Right lobe of liver (tissue), 6 donors: Measurements from ENCODE around the gene DVL2. TPM values are rescaled to one million over a fixed set of nuclear protein-coding genes. Genes with fewer than 3 reads are reported as not detected.

ENCODE experiments used
- ATAC-seq, 4 donors: fragments of 200-7000 bp; cut with Tn5 transposase; one replicate each; pipeline ENCODE4 v1.9.1; 2020; ENCODE audit warnings: mild to moderate bottlenecking in 4 of 4, moderate library complexity in 4 of 4
- DNase-seq, 3 donors: peaks; one replicate each; pipeline ENCODE4 v3.0.0-alpha.2; 2020
- H3K27ac ChIP-seq, 3 donors: fragments of 200-600 bp; one replicate each; pipeline ENCODE4 v1.8.0; 2022
- H3K27me3 ChIP-seq, 2 donors: fragments of 200-600 bp; one replicate each; pipeline ENCODE4 v1.8.0; 2022
- H3K36me3 ChIP-seq, 4 donors: fragments of 200-600 bp; sonication (generic) in 1 of 4; one replicate each; pipeline versions ENCODE4 v1.5.1 to v1.8.0; 2017 to 2022; ENCODE audit warnings: control low read depth in 1 of 4
- H3K4me1 ChIP-seq, 4 donors: fragments of 200-600 bp; sonication (generic) in 1 of 4; one replicate each; pipeline versions ENCODE4 v1.5.1 to v1.8.0; 2017 to 2022; ENCODE audit warnings: control low read depth in 1 of 4
- H3K4me3 ChIP-seq, 3 donors: fragments of 200-600 bp; one replicate each; pipeline ENCODE4 v1.8.0; 2022
- H3K9me3 ChIP-seq, 4 donors: fragments of 200-600 bp; sonication (generic) in 1 of 4; one replicate each; pipeline versions ENCODE4 v1.5.1 to v1.8.0; 2017 to 2022; ENCODE audit warnings: control low read depth in 1 of 4
- POLR2A ChIP-seq: fragments of 450-650 bp; IDR thresholded peaks from one replicate; pipeline ENCODE4 v1.6.1; 2017; ENCODE audit warnings: antibody characterized with exemption, mild to moderate bottlenecking
- WGBS: methylation state at CpG from one replicate; pipeline ENCODE4 v1.1.6; 2018; ENCODE audit warnings: low coverage, low lambda C conversion rate; ENCODE audit not compliant: insufficient coverage; ENCODE audit errors: missing lambda C conversion rate; 5-methylcytosine and 5-hydroxymethylcytosine counted together
- intact Hi-C, 2 donors: fragments of 100-400 bp; cut with DNase I; formaldehyde crosslinking; loops; one replicate each; pipeline versions ENCODE4 v1.11.2 to v1.14.1; 2022
- total RNA-seq, 6 experiments: library from RNA; depleted of rRNA in 2 of 6; stranded (reverse); fragments of >200 nt in 2 of 6; fragmentation: NEBNext Ultra II Directional in 3 of 6; extraction: Animal tissue kit (Norgen Biotek cat#: 25700) in 3 of 6; gene quantifications; one replicate each; pipeline versions ENCODE4 v1.1.0 to v1.2.4, GENCODE V29; 2016 to 2023
- TF ChIP-seq, protein P1 (sequence below), 4 donors: fragments of 200-600 bp in 3 of 4; fragments of 450-650 bp in 1 of 4; IDR thresholded peaks; one replicate each; pipeline versions ENCODE4 v1.5.1 to v1.8.0; 2016 to 2022; ENCODE audit warnings: antibody characterized with exemption in 4 of 4, mild to moderate bottlenecking in 2 of 4
- donor health status: DM: no; HTN: yes; CAD: no.
- donor health status: DM: no; HTN: no; CAD: no.
- donor health status: DM: no; HTN: no; CAD: no.
- donor health status: DM: no; HTN: yes; CAD: no.
- donor health status: DM: no; HTN: yes; CAD: no.

The DVL2 gene
- total RNA-seq, 6 experiments from 2014 or later = 9.6 to 13.5 (median 12.8) TPM

DNA sequence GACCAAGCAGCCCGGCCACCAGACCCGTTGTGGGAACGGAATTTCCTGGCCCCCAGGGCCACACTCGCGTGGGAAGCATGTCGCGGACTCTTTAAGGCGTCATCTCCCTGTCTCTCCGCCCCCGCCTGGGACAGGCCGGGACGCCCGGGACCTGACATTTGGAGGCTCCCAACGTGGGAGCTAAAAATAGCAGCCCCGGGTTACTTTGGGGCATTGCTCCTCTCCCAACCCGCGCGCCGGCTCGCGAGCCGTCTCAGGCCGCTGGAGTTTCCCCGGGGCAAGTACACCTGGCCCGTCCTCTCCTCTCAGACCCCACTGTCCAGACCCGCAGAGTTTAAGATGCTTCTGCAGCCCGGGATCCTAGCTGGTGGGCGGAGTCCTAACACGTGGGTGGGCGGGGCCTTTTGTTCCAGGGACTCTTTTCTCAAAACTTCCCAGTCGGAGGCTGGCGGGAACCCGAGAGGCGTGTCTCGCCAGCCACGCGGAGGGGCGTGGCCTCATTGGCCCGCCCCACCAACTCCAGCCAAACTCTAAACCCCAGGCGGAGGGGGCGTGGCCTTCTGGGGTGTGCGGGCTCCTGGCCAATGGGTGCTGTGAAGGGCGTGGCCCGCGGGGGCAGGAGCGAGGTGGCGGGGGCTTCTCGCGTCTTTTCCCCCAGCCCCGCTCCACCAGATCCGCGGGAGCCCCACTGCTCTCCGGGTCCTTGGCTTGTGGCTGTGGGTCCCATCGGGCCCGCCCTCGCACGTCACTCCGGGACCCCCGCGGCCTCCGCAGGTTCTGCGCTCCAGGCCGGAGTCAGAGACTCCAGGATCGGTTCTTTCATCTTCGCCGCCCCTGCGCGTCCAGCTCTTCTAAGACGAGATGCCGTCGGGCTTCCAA lies 47.0 kb upstream of the DVL2 start, which contains the start of gene SLC2A4:
TSS of gene SLC2A4 (plus strand) at position 645 of the 879 bp plus-strand sequence. CDS start at position 862, 217 bp downstream.
- intact Hi-C loops = no loop called here
- H3K4me3 ChIP-seq = peak within 1 kb of the TSS; percentile 22 to 61 (median 53)

DNA sequence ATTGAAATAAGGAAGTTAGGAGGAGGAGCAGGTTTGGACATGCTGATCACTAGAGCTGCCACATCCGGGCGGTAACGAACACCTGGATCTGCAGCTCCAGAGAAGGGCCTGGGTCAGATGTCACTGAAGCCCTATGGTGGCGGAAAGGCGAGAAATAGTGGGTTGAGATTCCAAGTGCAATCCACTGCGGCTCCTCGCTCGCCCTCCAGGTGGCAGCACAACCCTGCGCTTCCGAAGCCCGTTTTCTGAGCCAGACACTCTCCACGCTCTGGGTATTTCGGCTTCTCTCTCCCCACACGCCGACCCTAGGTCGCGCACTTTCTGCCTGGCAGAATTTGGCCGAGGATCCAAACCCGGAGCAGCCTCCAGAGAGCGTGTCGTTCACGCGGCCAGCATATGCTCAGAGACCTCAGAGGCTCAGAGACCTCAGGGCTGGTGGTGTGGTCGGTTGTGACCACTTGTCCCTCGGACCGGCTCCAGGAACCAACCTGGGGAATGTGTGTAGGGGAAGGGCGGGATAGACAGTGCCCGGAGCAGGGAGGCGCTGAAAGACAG lies 46.3 kb upstream of the DVL2 start:
- DNase-seq (peak; percentile 80 to 87 (median 83)), ATAC-seq (peak; percentile 82 to 89 (median 86))
- Histone ChIP-seq H3K4me1 (peaks cover 0 to 20% (median 2%) of the 10 kb centered on the region in 4 donors), H3K9me3 (no peaks in the 10 kb centered on the region), H3K4me3 (peak overlapping the region; percentile 22 to 61 (median 43)), H3K36me3 (no peaks in the 10 kb centered on the region), H3K27ac (peak overlapping the region in 2 of 3 donors; percentile 73), H3K27me3 (no peaks in the 10 kb centered on the region)
- 0% methylated on average over 16 of the region's 29 CpGs for WGBS
- intact Hi-C loops = no loop called here
- TF ChIP-seq, protein P1, sequence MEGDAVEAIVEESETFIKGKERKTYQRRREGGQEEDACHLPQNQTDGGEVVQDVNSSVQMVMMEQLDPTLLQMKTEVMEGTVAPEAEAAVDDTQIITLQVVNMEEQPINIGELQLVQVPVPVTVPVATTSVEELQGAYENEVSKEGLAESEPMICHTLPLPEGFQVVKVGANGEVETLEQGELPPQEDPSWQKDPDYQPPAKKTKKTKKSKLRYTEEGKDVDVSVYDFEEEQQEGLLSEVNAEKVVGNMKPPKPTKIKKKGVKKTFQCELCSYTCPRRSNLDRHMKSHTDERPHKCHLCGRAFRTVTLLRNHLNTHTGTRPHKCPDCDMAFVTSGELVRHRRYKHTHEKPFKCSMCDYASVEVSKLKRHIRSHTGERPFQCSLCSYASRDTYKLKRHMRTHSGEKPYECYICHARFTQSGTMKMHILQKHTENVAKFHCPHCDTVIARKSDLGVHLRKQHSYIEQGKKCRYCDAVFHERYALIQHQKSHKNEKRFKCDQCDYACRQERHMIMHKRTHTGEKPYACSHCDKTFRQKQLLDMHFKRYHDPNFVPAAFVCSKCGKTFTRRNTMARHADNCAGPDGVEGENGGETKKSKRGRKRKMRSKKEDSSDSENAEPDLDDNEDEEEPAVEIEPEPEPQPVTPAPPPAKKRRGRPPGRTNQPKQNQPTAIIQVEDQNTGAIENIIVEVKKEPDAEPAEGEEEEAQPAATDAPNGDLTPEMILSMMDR (IDR thresholded peaks at IDR 0.05) = peak; percentile 92 to 97 (median 96)
- no peak for TF ChIP-seq POLR2A

More for the DNA sequence above, 47.0 kb upstream of the DVL2 start, which contains the start of gene SLC2A4:
- Histone ChIP-seq H3K27me3 (no peaks in the 10 kb centered on the region), H3K4me1 (peaks cover 0 to 20% (median 2%) of the 10 kb centered on the region in 4 donors), H3K9me3 (no peaks in the 10 kb centered on the region), H3K27ac (peak within 1 kb of the TSS in 2 of 3 donors; percentile 73), H3K36me3 (no peaks in the 10 kb centered on the region)
- WGBS = 0% methylated on average over 33 of the region's 71 CpGs
- ATAC-seq = peak; percentile 86 to 91 (median 90)
- peak; percentile 96 to 97 (median 97) for DNase-seq
- TF ChIP-seq POLR2A = no peak
- TF ChIP-seq, protein P1 (IDR thresholded peaks at IDR 0.05) = no peak

DNA sequence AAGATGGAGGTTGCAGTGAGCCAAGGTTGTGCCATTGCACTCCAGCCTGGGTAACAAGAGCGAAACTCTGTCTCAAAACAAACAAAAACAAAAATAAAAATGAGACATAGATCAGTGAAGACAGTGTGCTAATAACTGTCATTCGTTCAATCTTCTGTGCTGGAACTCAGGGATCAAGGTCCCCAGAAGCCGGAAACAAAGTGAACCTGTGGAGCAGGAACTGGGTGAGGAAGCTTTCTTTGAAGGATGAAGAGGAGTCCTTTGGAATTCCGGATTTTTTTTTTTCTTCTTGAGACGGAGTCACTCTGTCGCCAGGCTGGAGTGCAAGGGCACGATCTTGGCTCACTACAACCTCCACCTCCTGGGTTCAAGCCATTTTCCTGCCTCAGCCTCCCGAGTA lies 45.1 kb upstream of the DVL2 start:
- intact Hi-C loops = loop anchor here in 1 of 2 donors (10.0 kb wide), 1 partner anchor 65 kb away; no protein-coding TSS in a partner anchor
- 64% methylated on average over 6 of the region's 8 CpGs for WGBS
- DNase-seq = no peak
- H3K27ac ChIP-seq = no peak overlapping the region
- H3K9me3 ChIP-seq = no peaks in the 10 kb centered on the region
- no peaks in the 10 kb centered on the region for H3K27me3 ChIP-seq
- H3K4me1 ChIP-seq = peaks cover 0 to 20% (median 2%) of the 10 kb centered on the region in 4 donors
- TF ChIP-seq, protein P1 (IDR thresholded peaks at IDR 0.05) = no peak
- TF ChIP-seq POLR2A = no peak
- H3K36me3 ChIP-seq = no peaks in the 10 kb centered on the region
- H3K4me3 ChIP-seq = no peak overlapping the region
- ATAC-seq = no peak

DNA sequence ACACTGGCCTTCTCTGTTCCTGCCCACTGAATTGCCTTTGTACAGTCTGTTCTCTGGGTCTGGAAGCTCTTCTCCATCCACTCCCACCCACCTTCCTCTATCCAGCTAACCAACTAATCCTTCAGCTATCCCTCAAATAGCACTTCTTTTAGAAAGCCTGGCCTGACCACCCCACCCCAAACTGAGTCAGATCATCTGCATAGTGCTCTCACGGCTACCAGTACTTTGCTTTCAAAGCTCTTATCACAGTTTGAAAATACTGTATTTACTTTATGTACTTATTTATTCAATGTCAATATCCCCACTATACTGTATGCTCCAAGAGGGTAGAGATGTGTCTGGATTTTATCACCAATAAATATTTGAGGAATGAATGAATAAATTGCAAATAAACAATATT lies 32.5 kb upstream of the DVL2 start:
- H3K27me3 ChIP-seq = no peaks in the 10 kb centered on the region
- H3K9me3 ChIP-seq = no peaks in the 10 kb centered on the region
- peaks cover 0 to 18% (median 5%) of the 10 kb centered on the region in 4 donors for H3K4me1 ChIP-seq
- no peak overlapping the region for H3K27ac ChIP-seq
- intact Hi-C loops = no loop called here
- no peak for TF ChIP-seq POLR2A
- TF ChIP-seq, protein P1 (IDR thresholded peaks at IDR 0.05) = no peak
- no peak for DNase-seq
- H3K4me3 ChIP-seq = no peak overlapping the region
- 5% methylated on average over 1 of the region's 1 CpG for WGBS
- ATAC-seq = no peak
- no peaks in the 10 kb centered on the region for H3K36me3 ChIP-seq
